Panc1 (cell line): ENCODE data around the gene FSTL1. TPM values are rescaled to one million over a fixed set of nuclear protein-coding genes. Genes with fewer than 3 reads are reported as not detected.

Experiments
- ATAC-seq: fragments of 200-7000 bp; cut with Tn5 transposase; 2 replicates; pipeline ENCODE4 v1.9.1; 2020; ENCODE audit warnings: mild to moderate bottlenecking, moderate library complexity
- BruUV-seq: library from RNA; stranded (reverse); fragments of 400-500 nt; replicated peaks from 2 replicates; lab custom pipeline; 2021; lab: Mats Ljungman, UMichigan
- CTCF ChIA-PET: fragments of 300-600 bp; sonication (Branson Sonifier 250); formaldehyde crosslinking; loops from one replicate; lab custom pipeline; 2022; ENCODE audit warnings: antibody characterized with exemption; lab: Charles Lee
- POLR2A ChIA-PET: fragments of 300-600 bp; sonication (Branson Sonifier 250); formaldehyde crosslinking; loops from one replicate; lab custom pipeline; 2022; ENCODE audit warnings: antibody characterized with exemption; lab: Charles Lee
- DNase-seq: peaks from one replicate; pipeline ENCODE4 v3.0.0-alpha.2; 2010; ENCODE audit warnings: low read depth, low spot score
- H3K27ac ChIP-seq: 2 replicates; pipeline ENCODE4 v1.5.1; 2011; ENCODE audit warnings: mild to moderate bottlenecking, low read length, inconsistent platforms
- H3K27me3 ChIP-seq: fragments of 200-500 bp; sonication (Bioruptor generic); 2 replicates; pipeline ENCODE4 v1.6.0; 2014; ENCODE audit warnings: low read length, inconsistent platforms; ENCODE audit not compliant: control insufficient read depth, insufficient read depth
- H3K36me3 ChIP-seq: fragments of 200-500 bp; sonication (Bioruptor generic); 2 replicates; pipeline ENCODE4 v1.5.1; 2014; ENCODE audit warnings: inconsistent platforms, mild to moderate bottlenecking, low read length, moderate library complexity; ENCODE audit not compliant: control insufficient read depth, insufficient read depth
- H3K4me1 ChIP-seq: 2 replicates; pipeline ENCODE4 v1.5.1; 2011; ENCODE audit warnings: inconsistent platforms, mild to moderate bottlenecking, low read length, moderate library complexity; ENCODE audit not compliant: control insufficient read depth, insufficient read depth
- H3K4me3 ChIP-seq, 2 experiments: 2 replicates each; pipeline ENCODE4 v1.5.1; 2011 to 2012; ENCODE audit warnings: low read depth in 2 of 2, low read length in 2 of 2, mild to moderate bottlenecking in 2 of 2, inconsistent platforms in 1 of 2, moderate library complexity in 1 of 2
- H3K9me3 ChIP-seq: fragments of 200-500 bp; sonication (Bioruptor generic); 2 replicates; pipeline ENCODE4 v1.5.1; 2014; ENCODE audit warnings: low read depth, mild to moderate bottlenecking, inconsistent platforms, low read length, moderate library complexity; ENCODE audit not compliant: control insufficient read depth, insufficient read depth
- CTCF ChIP-seq: fragments of 450-650 bp; IDR thresholded peaks from 2 replicates; pipeline ENCODE4 v1.5.1; 2017; ENCODE audit warnings: mild to moderate bottlenecking
- POLR2AphosphoS5 ChIP-seq: IDR thresholded peaks from 2 replicates; pipeline ENCODE4 v1.6.1; 2012; ENCODE audit warnings: mild to moderate bottlenecking, low read depth, low read length, moderate library complexity
- SIN3A ChIP-seq: IDR thresholded peaks from 2 replicates; pipeline ENCODE4 v1.6.1; 2012; ENCODE audit warnings: low read depth, mild to moderate bottlenecking, low read length, moderate library complexity, borderline replicate concordance; ENCODE audit not compliant: insufficient read depth
- TCF7L2 ChIP-seq: IDR thresholded peaks from 2 replicates; pipeline ENCODE4 v1.6.1; 2011; ENCODE audit warnings: mild to moderate bottlenecking, low read depth, low read length, inconsistent platforms
- in situ Hi-C: cut with HindIII; loops from 2 replicates; pipeline ENCODE4 v1.10.0; 2016; ENCODE audit warnings: low sequenced_read_pairs, low pct_unique_long_range_greater_than_20kb
- intact Hi-C: fragments of 100-400 bp; cut with micrococcal nuclease; formaldehyde crosslinking; loops from one replicate; pipeline ENCODE4 v1.10.0; 2022; ENCODE audit not compliant: unreplicated experiment
- total RNA-seq: library from RNA; stranded (reverse); gene quantifications from one replicate; pipeline ENCODE4 v1.2.1, GENCODE V29; 2021; ENCODE audit not compliant: unreplicated experiment
- TF ChIP-seq, protein P1 (sequence below), 2 experiments: IDR thresholded peaks; 2 replicates each; pipeline ENCODE4 v1.6.1; 2011 to 2012; ENCODE audit warnings: low read depth in 2 of 2, control low read depth in 1 of 2, low read length in 1 of 2, mild to moderate bottlenecking in 1 of 2, moderate library complexity in 1 of 2; ENCODE audit not compliant: insufficient read depth in 1 of 2

FSTL1 gene
- total RNA-seq, 1 experiment from 2014 or later = 9.2 TPM

GRCh38 chr3:120399372-120399771, 51.4 kb downstream of the FSTL1 start:
- CTCF ChIA-PET = no interaction called here
- H3K4me1 ChIP-seq = no peaks in the 10 kb centered on the region
- TF ChIP-seq POLR2AphosphoS5 = no peak
- no peak overlapping the region for H3K27ac ChIP-seq
- no peaks in the 10 kb centered on the region for H3K9me3 ChIP-seq
- intact Hi-C loops (no loop called here), in situ Hi-C loops (no loop called here)
- POLR2A ChIA-PET = no interaction called here
- ATAC-seq (no peak), DNase-seq (no peak)
- no peak overlapping the region for H3K4me3 ChIP-seq
- H3K36me3 ChIP-seq = no peaks in the 10 kb centered on the region
- H3K27me3 ChIP-seq = peaks cover 17% of the 10 kb centered on the region
- no TSS peak for BruUV-seq

DNA sequence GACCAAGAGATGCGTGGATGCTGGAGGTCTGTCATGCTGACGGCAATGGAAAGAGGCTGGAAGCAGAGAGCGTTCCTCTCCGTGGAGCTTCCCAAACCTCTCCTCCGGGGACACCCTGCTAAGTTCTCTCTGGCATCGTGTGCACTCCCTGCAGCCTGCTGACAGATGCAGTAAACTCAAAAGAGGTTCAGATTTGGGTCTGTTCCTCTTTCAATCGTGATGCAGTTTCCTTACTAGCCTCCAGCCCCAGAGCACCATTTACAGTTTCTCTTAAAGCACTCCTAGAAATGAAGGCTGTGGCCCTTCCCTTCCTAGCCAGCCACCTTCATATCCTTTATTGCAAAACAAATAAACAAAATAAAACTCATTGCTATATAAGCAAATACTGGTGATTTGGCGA, 54.3 kb downstream of the FSTL1 start:
- ChIA-PET POLR2A (no interaction called here), CTCF (no interaction called here)
- H3K4me3 ChIP-seq = no peak overlapping the region
- intact Hi-C loops = no loop called here
- H3K9me3 ChIP-seq = no peaks in the 10 kb centered on the region
- in situ Hi-C loops = no loop called here
- DNase-seq (no peak), ATAC-seq (no peak)
- peaks cover 26% of the 10 kb centered on the region for H3K27me3 ChIP-seq
- H3K4me1 ChIP-seq = no peaks in the 10 kb centered on the region
- no peaks in the 10 kb centered on the region for H3K36me3 ChIP-seq
- TF ChIP-seq CTCF (no peak), POLR2AphosphoS5 (no peak), SIN3A (no peak), TCF7L2 (no peak)
- TF ChIP-seq, protein P1, sequence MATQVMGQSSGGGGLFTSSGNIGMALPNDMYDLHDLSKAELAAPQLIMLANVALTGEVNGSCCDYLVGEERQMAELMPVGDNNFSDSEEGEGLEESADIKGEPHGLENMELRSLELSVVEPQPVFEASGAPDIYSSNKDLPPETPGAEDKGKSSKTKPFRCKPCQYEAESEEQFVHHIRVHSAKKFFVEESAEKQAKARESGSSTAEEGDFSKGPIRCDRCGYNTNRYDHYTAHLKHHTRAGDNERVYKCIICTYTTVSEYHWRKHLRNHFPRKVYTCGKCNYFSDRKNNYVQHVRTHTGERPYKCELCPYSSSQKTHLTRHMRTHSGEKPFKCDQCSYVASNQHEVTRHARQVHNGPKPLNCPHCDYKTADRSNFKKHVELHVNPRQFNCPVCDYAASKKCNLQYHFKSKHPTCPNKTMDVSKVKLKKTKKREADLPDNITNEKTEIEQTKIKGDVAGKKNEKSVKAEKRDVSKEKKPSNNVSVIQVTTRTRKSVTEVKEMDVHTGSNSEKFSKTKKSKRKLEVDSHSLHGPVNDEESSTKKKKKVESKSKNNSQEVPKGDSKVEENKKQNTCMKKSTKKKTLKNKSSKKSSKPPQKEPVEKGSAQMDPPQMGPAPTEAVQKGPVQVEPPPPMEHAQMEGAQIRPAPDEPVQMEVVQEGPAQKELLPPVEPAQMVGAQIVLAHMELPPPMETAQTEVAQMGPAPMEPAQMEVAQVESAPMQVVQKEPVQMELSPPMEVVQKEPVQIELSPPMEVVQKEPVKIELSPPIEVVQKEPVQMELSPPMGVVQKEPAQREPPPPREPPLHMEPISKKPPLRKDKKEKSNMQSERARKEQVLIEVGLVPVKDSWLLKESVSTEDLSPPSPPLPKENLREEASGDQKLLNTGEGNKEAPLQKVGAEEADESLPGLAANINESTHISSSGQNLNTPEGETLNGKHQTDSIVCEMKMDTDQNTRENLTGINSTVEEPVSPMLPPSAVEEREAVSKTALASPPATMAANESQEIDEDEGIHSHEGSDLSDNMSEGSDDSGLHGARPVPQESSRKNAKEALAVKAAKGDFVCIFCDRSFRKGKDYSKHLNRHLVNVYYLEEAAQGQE (IDR thresholded peaks at IDR 0.05; ENCODE audit: insufficient read depth in 1 of 2, low read depth in 2 of 2, low read length in 1 of 2) = no peak
- BruUV-seq = no TSS peak
- H3K27ac ChIP-seq = no peak overlapping the region

- intact Hi-C loops (no loop called here), in situ Hi-C loops (no loop called here)
- ChIA-PET CTCF (no interaction called here), POLR2A (no interaction called here)
- Histone ChIP-seq H3K9me3 (no peaks in the 10 kb centered on the region), H3K27ac (no peak overlapping the region), H3K36me3 (no peaks in the 10 kb centered on the region), H3K4me3 (no peak overlapping the region), H3K27me3 (peaks cover 26% of the 10 kb centered on the region), H3K4me1 (no peaks in the 10 kb centered on the region)
- DNase-seq (no peak), ATAC-seq (no peak)
- TF ChIP-seq CTCF (no peak), TCF7L2 (no peak), SIN3A (no peak), POLR2AphosphoS5 (no peak)
- TF ChIP-seq, protein P1 (IDR thresholded peaks at IDR 0.05; ENCODE audit: insufficient read depth in 1 of 2, low read depth in 2 of 2, low read length in 1 of 2) = no peak
- BruUV-seq = no TSS peak
Observed at GRCh38 chr3:120394347-120394746, 56.4 kb downstream of the FSTL1 start.
